Lung microvascular endothelial cell (primary cell): ENCODE measurements around the gene PRR33. TPM values are rescaled to one million over a fixed set of nuclear protein-coding genes. Genes with fewer than 3 reads are reported as not detected.

Source experiments
- DNase-seq, 2 donors: peaks; one replicate each; pipeline versions ENCODE4 v3.0.0 to v3.0.0-alpha.2; 2010; ENCODE audit warnings: low read depth in 2 of 2
- total RNA-seq: library from RNA; depleted of rRNA; stranded (reverse); fragments of >200 nt; gene quantifications from 2 replicates; pipeline ENCODE4 v1.2.1, GENCODE V29; 2014

The PRR33 gene
- total RNA-seq, 1 donor from 2014 or later, result not detected

DNA sequence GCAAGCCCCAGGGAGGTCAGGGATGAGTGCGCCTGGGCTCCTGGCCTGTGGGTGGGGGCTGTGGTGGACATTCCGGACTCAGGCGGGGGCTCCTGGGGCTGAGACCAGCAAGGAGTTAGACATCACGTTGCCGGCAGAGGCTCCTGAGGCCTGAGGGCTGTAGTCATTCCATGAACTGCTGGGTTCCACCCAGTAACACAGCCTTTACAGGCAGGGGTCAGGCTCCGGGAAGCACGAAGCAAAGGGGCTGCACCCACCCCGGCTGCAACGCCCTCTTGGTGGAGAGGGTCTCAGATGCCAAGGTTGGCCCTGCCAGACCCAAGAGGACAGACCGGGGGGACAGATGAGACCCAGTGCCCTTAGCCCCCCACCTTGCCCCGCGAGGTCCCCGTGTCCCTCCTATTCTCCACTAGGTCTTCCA lies 36.8 kb upstream of the PRR33 start:
- no peak for DNase-seq

DNA sequence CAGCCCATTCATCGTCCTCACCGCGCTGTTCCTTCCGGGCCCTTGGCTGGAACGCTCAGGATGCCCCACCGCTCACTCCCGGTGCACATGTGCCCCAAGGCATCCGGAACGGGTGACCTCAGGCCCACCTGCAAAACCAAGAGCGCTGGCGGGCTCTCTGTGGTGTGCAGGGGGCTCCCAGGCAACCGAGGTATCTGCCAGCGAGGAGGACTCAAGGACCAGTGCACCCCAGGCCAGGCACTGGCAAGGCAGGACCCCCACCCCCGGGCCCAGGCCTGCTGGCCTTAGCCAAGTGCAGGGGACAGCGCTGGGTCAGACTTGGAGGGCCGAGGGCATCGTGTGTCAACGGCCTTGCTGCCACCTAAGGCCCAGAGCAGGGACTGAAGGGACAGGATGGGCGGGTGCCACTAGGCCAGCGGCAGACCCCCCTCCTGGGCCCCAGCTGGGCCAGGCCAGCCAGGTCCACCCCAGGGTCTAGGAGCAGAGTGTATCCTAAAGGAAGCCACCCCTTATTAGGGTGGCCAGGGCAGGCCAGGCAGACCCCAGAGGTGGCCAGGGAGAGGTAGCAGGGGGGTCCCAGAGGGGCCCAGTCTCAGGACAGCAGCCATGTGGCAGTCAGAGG lies 36.3 kb upstream of the PRR33 start:
- DNase-seq, result no peak

DNA sequence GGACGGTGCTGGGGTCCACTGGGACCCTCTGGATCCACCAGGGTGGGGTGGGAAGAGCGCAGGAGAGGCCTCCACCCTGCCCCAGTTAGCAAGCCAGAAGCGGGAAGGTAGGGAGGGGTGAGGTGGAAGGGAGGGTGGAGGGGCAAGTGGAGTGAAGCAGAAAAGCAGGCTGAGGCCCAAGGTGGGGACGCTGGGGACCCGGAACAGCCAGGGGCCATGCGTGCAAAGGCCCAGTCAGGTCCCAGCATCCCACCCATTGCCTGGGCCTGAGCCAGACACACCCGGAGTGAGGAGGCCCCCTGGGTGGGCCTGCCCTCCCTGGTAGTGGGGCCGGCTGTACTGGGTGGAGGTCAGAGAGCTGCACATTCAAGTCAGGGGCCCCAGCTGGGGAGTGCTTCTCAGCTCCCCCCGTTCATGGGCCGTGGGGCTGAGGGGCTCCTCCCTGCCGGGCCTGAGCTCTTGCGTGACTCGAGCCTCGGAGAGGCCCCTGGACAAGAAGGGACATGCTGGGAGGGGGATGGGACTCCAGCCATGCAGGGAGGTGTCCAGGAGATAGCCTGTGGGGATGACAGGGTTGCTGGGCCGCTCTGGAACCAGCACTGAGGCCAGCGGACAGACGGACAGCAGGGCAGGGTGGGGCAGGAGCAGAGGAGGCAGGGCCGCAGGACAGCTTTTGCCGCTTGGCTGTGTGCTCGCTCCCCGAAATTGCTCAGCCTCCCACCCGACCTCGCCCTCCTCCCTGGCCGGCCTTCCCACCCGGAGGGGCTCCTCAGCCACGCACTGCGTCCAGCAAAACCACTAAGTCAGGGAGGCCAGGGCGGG lies 35.5 kb upstream of the PRR33 start:
- DNase-seq, result no peak

DNA sequence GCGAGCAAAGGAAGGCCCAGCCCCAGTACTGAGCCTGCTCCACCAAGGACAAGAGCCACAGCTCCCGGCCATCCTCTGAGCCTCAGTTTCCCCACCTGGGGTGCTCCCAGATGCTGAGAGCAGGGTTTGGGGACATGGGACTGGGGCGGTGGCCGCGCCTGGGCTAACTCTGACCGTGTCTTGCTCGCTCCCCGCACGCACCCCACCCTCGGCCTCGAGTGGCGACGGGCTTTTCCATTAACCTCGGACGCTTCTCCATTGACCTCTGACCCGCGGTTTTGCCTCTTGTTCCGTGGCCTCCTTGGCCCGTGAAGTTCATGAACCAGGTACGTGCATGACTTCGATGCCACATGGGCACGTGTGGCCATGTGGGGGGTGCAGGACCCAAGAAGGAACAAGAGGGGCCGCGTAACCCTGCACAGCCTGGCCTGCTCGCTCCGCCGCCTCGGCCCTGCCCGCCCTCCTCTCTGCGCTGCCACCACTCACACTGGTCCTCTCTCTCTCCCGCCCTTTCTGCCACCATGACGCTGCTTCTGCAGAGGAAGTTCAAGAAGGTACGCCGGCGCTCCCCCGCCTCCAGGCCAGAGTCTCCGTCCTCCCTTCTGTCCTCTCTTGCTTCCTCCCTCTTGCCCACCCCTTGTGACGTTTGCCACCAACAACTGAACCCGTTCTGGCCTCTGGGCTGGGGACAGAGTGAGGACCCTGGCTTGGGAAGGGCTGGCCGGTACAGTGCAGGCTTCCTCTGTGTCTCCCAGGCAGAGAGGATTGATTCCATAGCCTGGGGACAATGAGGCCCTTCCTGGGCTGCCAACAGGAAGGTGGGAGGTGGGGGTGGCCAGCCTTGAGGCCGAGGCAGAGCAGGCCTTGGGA lies 34.7 kb upstream of the PRR33 start:
- DNase-seq, result no peak

DNA sequence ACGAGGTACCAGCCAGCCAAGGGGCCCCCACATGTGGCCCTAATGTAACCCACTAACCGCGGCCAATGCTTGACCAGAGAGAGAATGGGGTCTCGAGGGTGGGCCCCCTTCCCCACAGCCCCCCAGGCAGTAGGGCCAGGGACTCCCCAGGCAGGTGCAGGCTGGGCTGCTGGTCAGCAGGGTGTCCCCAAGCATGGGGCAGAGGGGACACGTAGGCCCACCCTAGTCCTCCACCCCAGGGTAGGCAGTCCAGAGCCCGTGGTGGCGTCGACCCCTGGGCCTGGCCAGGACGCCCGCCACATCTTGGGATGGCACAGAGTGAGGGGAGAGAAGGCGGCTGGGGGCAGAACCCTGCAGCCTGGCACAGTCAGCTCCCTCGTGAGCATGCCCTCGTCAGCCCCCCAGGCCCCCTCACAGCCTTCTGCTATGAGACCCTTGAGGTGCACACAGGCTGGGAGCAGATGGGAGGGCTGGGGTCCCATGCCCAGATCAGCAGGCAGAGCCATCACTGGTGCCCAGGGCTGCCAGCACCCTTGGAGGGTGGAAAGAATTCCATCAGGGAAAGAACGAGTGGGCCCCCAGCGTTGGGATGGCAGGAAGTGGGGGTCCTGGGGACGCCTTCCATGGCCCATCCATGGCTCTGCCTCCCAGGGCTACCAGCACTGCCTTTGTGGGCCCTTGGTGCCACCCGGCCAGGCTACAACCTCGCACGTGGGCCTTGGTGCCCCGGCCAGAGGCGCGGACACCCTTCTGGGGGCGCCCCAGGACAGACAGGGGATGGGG lies 33.9 kb upstream of the PRR33 start:
- no peak for DNase-seq

DNA sequence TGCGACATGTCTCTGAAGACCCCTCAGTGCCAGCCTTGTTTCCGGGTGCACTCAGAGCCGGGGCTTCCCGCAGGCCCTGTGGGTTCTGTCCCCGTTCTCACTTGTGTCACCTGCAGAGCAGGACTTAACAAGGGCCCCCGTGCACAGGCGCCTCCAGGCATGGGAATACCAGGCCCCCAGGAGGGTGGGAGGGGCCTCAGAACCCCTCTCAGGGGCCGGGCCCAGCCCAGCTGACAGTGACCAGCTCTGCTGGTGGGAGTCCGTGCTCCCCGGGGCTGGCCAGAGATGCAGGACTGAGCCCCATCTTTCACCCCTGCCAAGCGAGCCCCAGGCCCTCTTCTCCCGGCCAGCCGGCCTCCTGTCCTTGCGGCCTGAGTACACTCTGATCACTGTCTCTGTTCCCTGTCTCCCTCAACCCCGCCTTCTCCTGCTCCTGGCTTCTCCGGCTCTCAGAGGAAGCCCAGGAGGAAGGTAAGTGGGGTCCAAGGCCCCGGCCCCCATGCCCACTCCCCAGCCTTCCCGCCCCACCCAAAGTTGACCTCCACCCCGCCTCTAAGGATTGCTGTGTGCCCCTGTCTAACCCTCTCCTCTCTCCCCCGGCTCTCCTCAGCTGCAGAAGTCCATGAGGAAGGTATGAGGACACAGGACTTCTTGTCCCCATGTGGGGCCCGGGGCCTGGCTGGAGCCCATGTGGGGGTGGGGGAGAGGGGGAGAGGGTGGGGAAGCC lies 33.1 kb upstream of the PRR33 start:
- DNase-seq, result no peak

DNA sequence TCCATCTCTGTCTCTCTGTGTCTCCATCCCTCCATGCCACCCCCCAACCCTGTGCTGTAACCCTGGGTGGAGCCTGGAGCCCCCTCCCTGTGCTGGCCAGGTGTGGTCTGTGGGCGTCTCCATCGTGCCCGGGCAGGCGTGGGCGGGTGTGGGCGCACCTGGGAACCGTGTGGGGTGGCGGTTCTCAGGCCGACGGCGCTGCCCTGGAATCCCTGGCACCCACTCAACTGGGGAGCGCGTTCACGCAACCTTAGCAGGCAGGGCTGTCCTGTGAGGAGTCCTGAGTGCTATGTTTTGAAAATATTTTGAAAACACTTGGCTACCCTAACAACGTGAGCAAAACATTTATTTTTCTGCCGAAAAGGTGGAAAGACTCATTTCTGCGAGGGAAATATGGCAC lies 32.5 kb upstream of the PRR33 start:
- no peak for DNase-seq

DNA sequence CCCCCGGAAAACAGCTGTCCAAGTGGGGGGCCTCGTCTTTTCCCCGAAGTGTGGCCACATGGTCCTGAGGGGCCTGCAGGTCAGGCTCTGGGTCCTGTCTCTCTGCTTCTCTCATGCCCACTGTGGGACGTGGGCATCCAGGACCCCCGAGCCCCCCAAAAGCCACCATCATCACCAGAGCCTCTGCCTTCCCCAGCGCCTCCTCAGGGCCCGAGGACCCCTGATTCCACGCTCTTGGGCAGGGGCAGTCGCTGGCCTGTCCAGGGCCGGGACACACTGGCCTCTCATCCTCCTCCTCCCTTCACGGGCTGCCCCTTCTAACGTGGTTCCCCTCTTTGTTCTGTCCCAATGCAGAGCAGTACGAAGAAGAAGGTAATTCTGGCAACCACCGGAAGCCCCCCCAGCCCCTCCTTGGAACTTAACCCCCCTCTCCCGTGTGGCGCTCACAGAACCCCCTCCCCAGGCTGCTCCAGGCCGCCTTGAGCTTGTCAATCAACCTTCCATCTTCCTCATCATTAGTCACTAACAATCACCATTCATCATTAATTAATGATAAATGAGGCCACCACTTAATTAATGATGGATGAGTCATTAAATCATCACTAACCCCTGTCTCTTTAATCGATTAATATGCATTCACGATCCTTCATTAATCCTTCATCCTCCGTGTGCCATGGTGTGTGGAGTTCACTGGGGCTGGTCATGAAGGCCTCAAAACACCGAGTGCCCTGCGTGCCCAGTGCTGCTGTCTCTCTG lies 31.7 kb upstream of the PRR33 start:
- DNase-seq, result no peak

DNA sequence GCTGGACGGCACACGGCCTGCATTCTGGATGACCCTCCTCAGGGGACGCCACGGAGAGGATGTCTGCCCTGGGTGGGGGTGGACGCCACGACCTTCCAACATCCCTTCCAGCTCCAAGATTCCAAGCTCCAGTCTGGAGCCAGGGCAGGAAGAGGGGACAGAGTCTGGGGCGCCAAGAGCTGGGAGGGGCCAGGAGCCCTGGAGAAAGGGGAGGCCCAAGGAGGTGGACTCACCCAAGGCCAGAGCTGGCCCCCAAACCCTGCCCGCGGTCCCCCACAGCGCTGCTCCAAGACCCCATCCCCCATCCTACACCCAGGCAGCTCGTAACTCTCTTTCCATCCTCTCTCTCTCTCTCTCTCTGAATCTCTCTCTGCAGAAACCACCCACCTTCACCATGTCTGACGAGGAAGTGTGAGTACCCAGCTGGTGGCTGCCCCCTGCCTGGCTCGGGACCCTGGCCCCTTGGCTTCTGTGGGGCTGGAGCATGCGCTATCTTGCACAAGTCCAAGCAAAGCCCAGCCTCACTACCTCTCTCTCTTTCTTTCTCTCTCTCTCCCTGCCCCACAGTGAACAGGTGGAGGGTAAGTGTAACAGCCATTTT lies 30.9 kb upstream of the PRR33 start:
- no peak for DNase-seq

DNA sequence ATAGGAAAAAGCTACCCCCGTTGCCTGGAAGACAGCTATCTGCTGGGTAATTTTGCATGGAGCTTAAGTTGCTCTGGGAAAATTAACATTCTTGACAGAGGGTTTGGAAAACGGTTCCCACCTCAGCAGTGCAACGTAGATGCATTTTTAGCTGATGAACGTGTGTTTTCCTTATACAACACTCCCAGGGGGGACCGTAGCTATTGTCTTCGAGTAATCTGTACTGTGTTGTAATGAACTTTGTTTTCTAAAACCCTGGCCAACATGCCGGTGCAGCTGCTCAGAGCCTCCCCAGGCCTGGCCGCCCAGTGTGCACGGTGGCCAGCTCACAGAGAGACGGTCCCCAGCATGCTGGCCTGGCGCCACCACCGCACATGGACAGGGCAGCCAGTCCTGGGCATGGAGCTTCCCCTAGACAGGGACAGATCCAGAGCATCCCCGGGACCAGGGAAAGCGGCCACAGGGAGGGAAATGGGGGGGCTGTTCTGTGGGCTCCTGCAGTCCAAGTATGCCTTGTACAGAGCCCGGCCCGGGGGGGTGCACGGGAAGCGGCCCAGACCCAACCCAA lies 30.0 kb upstream of the PRR33 start:
- DNase-seq, result no peak

DNA sequence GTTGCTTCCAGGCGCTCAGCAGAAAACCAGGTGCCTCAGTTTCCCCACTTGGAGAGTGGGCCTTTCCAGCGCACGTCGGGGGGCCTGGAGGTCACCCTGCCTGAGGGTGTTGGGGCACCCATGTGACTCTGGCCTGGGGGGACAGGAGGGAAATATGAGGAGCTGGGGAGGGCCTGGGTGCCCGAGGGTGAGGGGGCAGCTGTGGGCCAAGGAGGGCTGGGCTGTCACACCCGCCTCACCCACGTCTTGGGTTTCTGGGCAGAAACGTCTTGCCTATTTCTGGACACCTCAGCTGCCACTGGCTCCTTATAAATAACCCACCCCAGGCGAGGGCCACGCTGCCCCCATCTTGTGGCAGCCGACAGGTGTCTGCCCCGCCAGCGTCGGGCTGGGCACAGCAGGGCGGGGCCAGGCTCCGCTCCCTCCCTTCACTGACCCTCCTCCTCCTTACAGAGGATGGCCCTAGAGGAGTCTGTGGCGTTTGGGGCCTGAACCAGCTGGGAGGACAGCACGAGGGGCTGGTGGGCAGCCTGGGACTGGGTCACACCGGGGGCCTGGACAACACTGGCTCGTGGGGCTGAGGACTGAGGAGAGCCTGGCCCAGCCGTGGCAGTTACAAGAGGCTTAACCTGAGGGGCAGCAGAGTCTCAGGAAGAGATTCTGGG lies 29.3 kb upstream of the PRR33 start:
- DNase-seq, result no peak

DNA sequence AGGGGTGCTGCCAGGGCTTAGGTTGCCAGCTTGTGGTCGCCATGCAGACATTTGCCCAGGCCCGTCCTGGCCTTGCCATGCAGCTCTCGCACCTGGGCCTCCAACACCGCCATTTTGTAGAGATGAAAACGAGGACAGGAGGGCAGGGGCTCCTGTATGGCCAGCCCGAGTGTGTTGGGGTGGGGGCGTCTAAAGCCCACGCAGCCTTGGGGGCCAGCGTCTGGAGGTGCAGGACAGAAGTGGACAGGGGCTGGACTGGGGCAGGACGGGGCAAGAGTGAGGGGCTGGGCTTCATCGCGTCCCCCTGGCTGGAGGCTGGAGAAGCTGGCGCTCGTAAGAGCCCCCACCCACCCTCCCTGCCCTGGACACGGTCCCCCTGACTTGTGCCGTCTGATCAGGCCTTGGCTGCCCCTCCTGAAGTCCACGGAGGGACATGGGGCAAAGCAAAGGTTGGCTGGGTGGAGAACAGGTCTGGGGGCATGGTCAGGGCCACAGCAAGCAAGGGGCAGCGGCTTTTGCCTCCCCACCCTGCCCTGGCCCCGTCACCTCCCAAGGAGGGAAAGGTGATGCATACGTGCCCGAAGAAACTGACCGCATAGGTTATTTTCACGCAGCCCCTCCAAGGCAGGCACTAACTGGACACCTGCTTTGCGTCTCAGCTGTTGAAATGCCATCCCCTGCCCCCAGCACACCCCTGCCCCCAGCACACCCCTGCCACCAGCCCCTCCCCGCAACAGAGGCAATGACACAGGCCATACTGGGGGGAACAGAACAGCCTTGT lies 28.6 kb upstream of the PRR33 start:
- DNase-seq, result no peak

DNA sequence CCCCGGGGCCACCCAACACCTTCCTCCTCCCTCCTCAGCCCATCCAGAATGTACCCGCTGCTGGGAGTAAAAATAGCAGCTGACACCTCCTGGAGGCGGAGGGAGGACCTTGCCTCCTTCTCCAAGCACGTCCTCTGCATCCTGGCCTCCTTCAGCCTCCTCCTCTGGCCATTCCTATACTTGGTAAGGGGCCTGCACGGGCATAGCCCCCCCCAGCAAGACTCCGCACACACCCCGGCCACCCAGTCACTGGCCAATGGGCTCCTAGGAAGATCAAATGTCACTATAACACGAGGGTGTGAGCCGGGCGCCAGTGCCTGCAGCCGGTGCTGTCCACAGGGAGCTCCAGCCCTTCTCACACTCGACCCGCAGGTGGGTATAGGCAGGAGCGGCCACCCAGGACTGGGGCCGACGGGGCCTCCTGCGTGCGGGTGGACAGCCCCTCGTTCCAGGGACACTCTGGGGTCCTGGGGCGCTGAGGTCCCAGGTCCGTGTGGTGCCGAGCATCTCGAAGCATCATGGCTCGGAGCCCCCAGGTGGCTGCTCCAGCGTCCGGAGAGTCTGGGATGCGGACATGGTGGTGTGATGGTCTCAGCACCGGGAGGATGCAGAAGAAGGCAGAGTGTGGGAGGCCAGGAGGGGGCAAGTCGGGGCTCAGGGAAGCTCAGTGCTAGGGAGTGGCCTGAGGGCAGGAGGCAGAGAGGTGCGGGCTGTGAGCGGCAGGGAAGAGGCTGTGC lies 27.9 kb upstream of the PRR33 start, which contains the start of gene TNNT3:
Gene TNNT3, plus strand, starts transcription at position 313 of the 737 bp plus-strand sequence. CDS start 3,172 bp downstream, outside the sequence.
- DNase-seq, result no peak

DNA sequence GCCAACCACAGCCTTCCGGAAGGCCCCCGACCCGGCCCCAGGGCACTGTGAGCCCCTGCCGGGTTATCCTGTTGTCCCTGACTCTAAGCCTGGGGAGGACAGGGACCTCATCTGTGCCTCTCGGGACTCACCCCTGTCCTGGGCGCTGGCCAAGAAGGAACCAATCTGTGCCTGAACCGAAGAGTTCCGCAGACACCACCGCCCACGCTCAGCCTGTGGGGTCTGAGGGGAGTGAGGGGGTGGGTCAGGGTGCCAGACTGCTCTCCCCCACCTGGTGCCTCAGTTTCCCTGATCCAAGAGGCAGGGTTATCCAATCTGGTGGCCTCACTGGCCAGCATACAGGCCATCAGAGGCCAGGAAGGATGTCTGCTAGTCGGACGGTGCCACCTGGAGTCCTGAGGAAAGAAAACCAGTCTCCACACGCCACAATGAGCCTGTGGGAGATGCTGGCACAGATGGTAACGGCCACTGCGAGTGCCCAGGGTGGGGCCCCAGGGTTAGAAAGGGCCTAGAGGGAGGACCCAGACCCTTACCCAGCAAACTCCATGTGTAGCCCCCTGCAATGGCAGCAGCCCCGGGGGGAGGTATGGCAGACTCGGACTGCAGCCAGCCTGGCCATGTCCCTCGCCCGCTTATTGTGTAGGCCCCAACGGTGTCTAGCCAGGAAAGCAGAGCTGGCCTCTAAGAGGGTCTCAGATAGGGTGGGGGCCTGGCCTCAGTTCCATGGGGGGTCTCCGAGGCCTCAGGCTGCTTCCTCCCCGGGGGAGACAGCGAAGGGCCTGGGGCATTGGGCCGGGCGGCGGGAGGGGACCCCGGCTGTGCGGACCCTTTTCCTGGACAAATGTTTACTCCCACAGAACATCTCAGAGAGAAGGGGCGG lies 27.0 kb upstream of the PRR33 start:
- no peak for DNase-seq

DNA sequence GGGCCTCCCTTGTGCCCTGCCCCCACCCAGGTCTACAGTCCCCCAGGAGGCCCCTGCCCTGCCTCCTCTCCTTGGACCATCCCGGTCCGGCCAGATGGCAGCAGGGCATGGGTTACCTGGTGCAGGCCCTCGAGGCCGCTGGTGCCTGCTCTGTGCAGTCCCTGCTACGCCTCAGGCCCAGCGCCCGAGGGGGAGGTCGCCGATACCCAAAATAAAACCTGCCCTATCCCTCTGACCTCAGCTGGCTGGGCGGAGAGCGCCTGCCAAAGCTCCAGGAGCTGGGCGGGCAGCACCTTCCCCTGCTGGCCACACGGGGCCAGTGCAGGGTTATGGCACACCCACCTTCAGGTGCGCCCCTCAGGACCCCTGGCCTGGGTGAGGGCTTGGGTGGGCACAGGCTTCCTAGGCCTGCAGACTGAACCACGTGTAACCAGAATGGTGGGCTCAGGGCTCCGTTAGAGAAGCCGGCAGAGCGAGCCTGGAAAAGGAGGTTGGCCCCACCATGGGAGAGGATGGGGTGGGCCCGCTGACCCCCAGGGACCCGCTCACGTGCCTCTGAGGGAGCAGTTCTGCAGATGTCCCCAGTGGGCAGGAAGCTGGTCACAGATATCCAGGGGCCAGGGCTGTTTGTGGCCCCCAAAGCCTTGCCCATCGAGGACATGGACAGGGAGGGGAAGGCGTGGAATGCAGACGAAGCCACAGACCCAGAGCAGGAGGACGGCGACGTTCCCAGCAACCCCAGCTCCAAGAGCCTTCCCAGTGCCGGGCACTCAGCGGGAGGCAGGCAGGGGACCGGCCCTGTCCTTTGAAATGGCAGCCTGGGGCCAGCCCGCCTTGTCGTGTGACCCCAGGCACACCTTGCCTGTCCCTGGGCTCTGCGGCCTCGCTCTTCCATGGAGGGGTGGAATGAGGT lies 26.1 kb upstream of the PRR33 start:
- DNase-seq, result no peak
